ENCODE results near the gene PTGDR2.

The PTGDR2 gene

GRCh38 chr11:60851327-60852104 lies 4.2 kb downstream of the PTGDR2 start:
- TF ChIP-seq CTCF (IDR thresholded peaks at IDR 0.05; ENCODE audit: insufficient read depth, missing control alignments) = no peak
- FAIRE-seq (no peak), DNase-seq (ENCODE audit: insufficient read length, low spot score) (no peak)

GRCh38 chr11:60849641-60850520 lies 5.9 kb downstream of the PTGDR2 start:
- TF ChIP-seq CTCF (IDR thresholded peaks at IDR 0.05; ENCODE audit: insufficient read depth, missing control alignments) = no peak
- no peak for FAIRE-seq
- DNase-seq (ENCODE audit: insufficient read length, low spot score) = no peak

GRCh38 chr11:60848714-60849151 lies 7.0 kb downstream of the PTGDR2 start:
- no peak for TF ChIP-seq CTCF (IDR thresholded peaks at IDR 0.05; ENCODE audit: insufficient read depth, missing control alignments)
- no peak for FAIRE-seq
- DNase-seq (ENCODE audit: insufficient read length, low spot score) = no peak

GRCh38 chr11:60847896-60848295 lies 7.9 kb downstream of the PTGDR2 start:
- DNase-seq (ENCODE audit: insufficient read length, low spot score) (no peak), FAIRE-seq (no peak)
- TF ChIP-seq CTCF (IDR thresholded peaks at IDR 0.05; ENCODE audit: insufficient read depth, missing control alignments) = no peak

GRCh38 chr11:60847281-60847680 lies 8.5 kb downstream of the PTGDR2 start:
- no peak for DNase-seq (ENCODE audit: insufficient read length, low spot score)
- no peak for FAIRE-seq

GRCh38 chr11:60845338-60845737 lies 10.4 kb downstream of the PTGDR2 start:
- DNase-seq (ENCODE audit: insufficient read length, low spot score) (no peak), FAIRE-seq (no peak)
- no peak for TF ChIP-seq CTCF (IDR thresholded peaks at IDR 0.05; ENCODE audit: insufficient read depth, missing control alignments)

More at GRCh38 chr11:60847281-60847680, 8.5 kb downstream of the PTGDR2 start:
- no peak for TF ChIP-seq CTCF (IDR thresholded peaks at IDR 0.05; ENCODE audit: insufficient read depth, missing control alignments)
